DMS53 treated with DMSO at 0.1 percent for 48 hours (cell line): ENCODE measurements around the gene PDP2.
A peak's percentile ranks its signal among the peaks of the same experiment; 100 is the strongest.

ENCODE experiments used
- DNase-seq: peaks from one replicate; lab custom pipeline; 2025; ENCODE audit not compliant: unreplicated experiment; lab: John Stamatoyannopoulos, UW

PDP2 gene

GRCh38 chr16:66918355-66918754 lies 38.0 kb downstream of the PDP2 start:
- DNase-seq = no peak

- DNase-seq = peak; percentile 17
Measured at GRCh38 chr16:66918803-66919568, 38.7 kb downstream of the PDP2 start, which contains the start of gene CDH16. TSS of gene CDH16 (minus strand) at chr16:66918885. CDS start at chr16:66918065, 820 bp downstream.

- DNase-seq = no peak
Measured at GRCh38 chr16:66919569-66920298, 39.4 kb downstream of the PDP2 start.

- DNase-seq = no peak
Measured at GRCh38 chr16:66920299-66920590, 39.9 kb downstream of the PDP2 start.

- no peak for DNase-seq
Measured at GRCh38 chr16:66920924-66921680, 40.8 kb downstream of the PDP2 start.

GRCh38 chr16:66921729-66922450 lies 41.6 kb downstream of the PDP2 start:
- DNase-seq = no peak

GRCh38 chr16:66923247-66923731 lies 43.0 kb downstream of the PDP2 start:
- DNase-seq = no peak

GRCh38 chr16:66923866-66924265 lies 43.6 kb downstream of the PDP2 start:
- no peak for DNase-seq

GRCh38 chr16:66924527-66925321 lies 44.4 kb downstream of the PDP2 start:
- no peak for DNase-seq

GRCh38 chr16:66925322-66925840 lies 45.1 kb downstream of the PDP2 start, which contains the start of gene RRAD:
TSS of gene RRAD (minus strand) at chr16:66925535. CDS start at chr16:66925179, 356 bp downstream.
- no peak for DNase-seq

GRCh38 chr16:66926171-66926947 lies 46.0 kb downstream of the PDP2 start:
- DNase-seq = no peak

GRCh38 chr16:66926961-66927436 lies 46.7 kb downstream of the PDP2 start:
- no peak for DNase-seq

- no peak for DNase-seq
Measured at GRCh38 chr16:66927918-66928649, 47.8 kb downstream of the PDP2 start.

GRCh38 chr16:66928702-66929388 lies 48.5 kb downstream of the PDP2 start:
- DNase-seq = no peak

- DNase-seq = no peak
Measured at GRCh38 chr16:66930189-66930588, 49.9 kb downstream of the PDP2 start.

GRCh38 chr16:66931665-66932064 lies 51.4 kb downstream of the PDP2 start:
- DNase-seq = no peak

GRCh38 chr16:66932076-66932475 lies 51.8 kb downstream of the PDP2 start:
- no peak for DNase-seq

GRCh38 chr16:66933776-66934137 lies 53.4 kb downstream of the PDP2 start:
- no peak for DNase-seq
